Germinal center (tissue), 1 donor: ENCODE measurements around the gene AK4.
"Not testable (repeated sequence)": the region's sequence is repeated elsewhere in the genome, so short reads cannot be mapped to it uniquely, and the experiment has no call there.

ENCODE experiments used
- DNase-seq: peaks from one replicate; pipeline ENCODE4 v3.0.0; 2012; ENCODE audit warnings: mixed read lengths, low spot score

AK4 gene

GRCh38 chr1:65148178-65148547 is at the start of gene AK4:
Gene AK4 (plus strand): TSS chr1:65148203. CDS start chr1:65148408, 205 bp downstream.
- not testable (repeated sequence) for DNase-seq

- DNase-seq: no peak
Observed at GRCh38 chr1:65103807-65104206, 44.2 kb upstream of the AK4 start.

- DNase-seq: no peak
Observed at GRCh38 chr1:65104854-65105534, 43.0 kb upstream of the AK4 start.

- no peak for DNase-seq
Observed at GRCh38 chr1:65105596-65105995, 42.4 kb upstream of the AK4 start.

- DNase-seq: no peak
Observed at GRCh38 chr1:65108025-65108642, 39.9 kb upstream of the AK4 start.

- no peak for DNase-seq
Observed at GRCh38 chr1:65109487-65109886, 38.5 kb upstream of the AK4 start.

- DNase-seq: no peak
Observed at GRCh38 chr1:65112811-65113210, 35.2 kb upstream of the AK4 start.

GRCh38 chr1:65113298-65113697 is 34.7 kb upstream of the AK4 start:
- DNase-seq: no peak

GRCh38 chr1:65114322-65114721 is 33.7 kb upstream of the AK4 start:
- DNase-seq: no peak

GRCh38 chr1:65119951-65120350 is 28.1 kb upstream of the AK4 start:
- no peak for DNase-seq

- DNase-seq: not testable (repeated sequence)
Observed at GRCh38 chr1:65129104-65129503, 18.9 kb upstream of the AK4 start.

GRCh38 chr1:65138524-65138923 is 9.5 kb upstream of the AK4 start:
- no peak for DNase-seq

GRCh38 chr1:65139793-65140192 is 8.2 kb upstream of the AK4 start:
- DNase-seq: not testable (repeated sequence)

GRCh38 chr1:65141394-65141793 is 6.6 kb upstream of the AK4 start:
- no peak for DNase-seq

- no peak for DNase-seq
Observed at GRCh38 chr1:65141918-65142317, 6.1 kb upstream of the AK4 start.

GRCh38 chr1:65143112-65143658 is 4.8 kb upstream of the AK4 start:
- DNase-seq: not testable (repeated sequence)

GRCh38 chr1:65146908-65147423 is 1.0 kb upstream of the AK4 start:
- DNase-seq: no peak

GRCh38 chr1:65147424-65148177 is 402 bp upstream of the AK4 start:
- DNase-seq: peak; percentile 13

GRCh38 chr1:65148548-65149350 is 746 bp downstream of the AK4 start:
- DNase-seq: peak; percentile 6

GRCh38 chr1:65149351-65150107 is 1.5 kb downstream of the AK4 start:
- no peak for DNase-seq

- no peak for DNase-seq
Observed at GRCh38 chr1:65150108-65150463, 2.1 kb downstream of the AK4 start.
